ENCODE data around the gene GRAMD4.

GRAMD4 gene

GRCh38 chr22:46676479-46676878 is 56.3 kb downstream of the GRAMD4 start:
- DNase-seq = no peak

- no peak for DNase-seq
Observed at GRCh38 chr22:46676881-46677280, 56.7 kb downstream of the GRAMD4 start.

- DNase-seq = no peak
Observed at GRCh38 chr22:46677323-46678002, 57.3 kb downstream of the GRAMD4 start.

- DNase-seq = no peak
Observed at GRCh38 chr22:46678003-46678657, 57.9 kb downstream of the GRAMD4 start.

GRCh38 chr22:46678785-46679700 is 58.9 kb downstream of the GRAMD4 start:
- no peak for DNase-seq

GRCh38 chr22:46679706-46680269 is 59.6 kb downstream of the GRAMD4 start:
- no peak for DNase-seq

GRCh38 chr22:46681010-46681409 is 60.8 kb downstream of the GRAMD4 start:
- DNase-seq = no peak

- no peak for DNase-seq
Observed at GRCh38 chr22:46682011-46682731, 62.0 kb downstream of the GRAMD4 start.

- DNase-seq = no peak
Observed at GRCh38 chr22:46684706-46685105, 64.5 kb downstream of the GRAMD4 start.

- DNase-seq = no peak
Observed at GRCh38 chr22:46686221-46687047, 66.2 kb downstream of the GRAMD4 start.

- no peak for DNase-seq
Observed at GRCh38 chr22:46687048-46687444, 66.9 kb downstream of the GRAMD4 start.

- DNase-seq = no peak
Observed at GRCh38 chr22:46687460-46687859, 67.3 kb downstream of the GRAMD4 start.

- DNase-seq = no peak
Observed at GRCh38 chr22:46688949-46689348, 68.8 kb downstream of the GRAMD4 start.

GRCh38 chr22:46690146-46690545 is 70.0 kb downstream of the GRAMD4 start:
- no peak for DNase-seq

GRCh38 chr22:46691571-46691970 is 71.4 kb downstream of the GRAMD4 start:
- DNase-seq = no peak

GRCh38 chr22:46693634-46694415 is 73.6 kb downstream of the GRAMD4 start:
- DNase-seq = no peak

GRCh38 chr22:46694416-46695170 is 74.4 kb downstream of the GRAMD4 start:
- no peak for DNase-seq

- no peak for DNase-seq
Observed at GRCh38 chr22:46695346-46696228, 75.4 kb downstream of the GRAMD4 start.

GRCh38 chr22:46696229-46696518 is 76.0 kb downstream of the GRAMD4 start:
- no peak for DNase-seq
